LNCaP clone FGC (cell line): ENCODE data around the gene LCLAT1.

ENCODE experiments used
- DNase-seq: peaks from one replicate; pipeline ENCODE4 v3.0.0-alpha.2; 2011; ENCODE audit warnings: low read depth
- H3K4me3 ChIP-seq: 2 replicates; pipeline ENCODE4 v1.5.1; 2011; ENCODE audit warnings: mild to moderate bottlenecking, low read depth, low read length, control low read depth
- CTCF ChIP-seq: IDR thresholded peaks from 2 replicates; pipeline ENCODE4 v1.5.1; 2012; ENCODE audit warnings: mild to moderate bottlenecking; ENCODE audit not compliant: control insufficient read depth, insufficient read depth; ENCODE audit errors: extremely low read depth

Gene LCLAT1

GRCh38 chr2:30561349-30561748 is 114.3 kb downstream of the LCLAT1 start:
- no peak overlapping the region for H3K4me3 ChIP-seq
- DNase-seq, result no peak
- TF ChIP-seq CTCF, result no peak

- H3K4me3 ChIP-seq, result no peak overlapping the region
- DNase-seq, result no peak
Measured at GRCh38 chr2:30565851-30566358, 118.9 kb downstream of the LCLAT1 start.

GRCh38 chr2:30566631-30567030 is 119.6 kb downstream of the LCLAT1 start:
- no peak for TF ChIP-seq CTCF
- DNase-seq, result no peak
- H3K4me3 ChIP-seq, result no peak overlapping the region

More at GRCh38 chr2:30565851-30566358, 118.9 kb downstream of the LCLAT1 start:
- no peak for TF ChIP-seq CTCF

GRCh38 chr2:30567317-30567716 is 120.3 kb downstream of the LCLAT1 start:
- no peak for DNase-seq
- no peak overlapping the region for H3K4me3 ChIP-seq
- TF ChIP-seq CTCF, result no peak

- no peak for TF ChIP-seq CTCF
- DNase-seq, result no peak
Measured at GRCh38 chr2:30569946-30570345, 122.9 kb downstream of the LCLAT1 start.

GRCh38 chr2:30577151-30577550 is 130.1 kb downstream of the LCLAT1 start:
- TF ChIP-seq CTCF, result no peak

More at GRCh38 chr2:30569946-30570345, 122.9 kb downstream of the LCLAT1 start:
- H3K4me3 ChIP-seq, result no peak overlapping the region

GRCh38 chr2:30580391-30580790 is 133.3 kb downstream of the LCLAT1 start:
- no peak overlapping the region for H3K4me3 ChIP-seq
- no peak for DNase-seq
- no peak for TF ChIP-seq CTCF

More at GRCh38 chr2:30577151-30577550, 130.1 kb downstream of the LCLAT1 start:
- H3K4me3 ChIP-seq, result no peak overlapping the region
- DNase-seq, result no peak
